Peyer's patch (tissue), 4 donors: ENCODE results near the gene CLNK. TPM values are rescaled to one million over a fixed set of nuclear protein-coding genes. Genes with fewer than 3 reads are reported as not detected.

Source experiments
- DNase-seq, 3 donors: peaks; one replicate each; pipeline ENCODE4 v3.0.0-alpha.2; 2017 to 2019
- H3K27ac ChIP-seq, 4 donors: fragments of 200-600 bp; sonication (generic); one replicate each; pipeline ENCODE4 v1.5.1; 2016 to 2019
- H3K27me3 ChIP-seq, 2 donors: fragments of 200-600 bp; sonication (generic); one replicate each; pipeline ENCODE4 v1.5.1; 2019
- H3K36me3 ChIP-seq, 3 donors: fragments of 200-600 bp; sonication (generic); one replicate each; pipeline ENCODE4 v1.5.1; 2016 to 2019
- H3K4me1 ChIP-seq, 4 donors: fragments of 200-600 bp; sonication (generic); one replicate each; pipeline ENCODE4 v1.5.1; 2016 to 2019
- H3K4me3 ChIP-seq, 4 donors: fragments of 200-600 bp; sonication (generic); 1 replicate in 3 of 4; 2 replicates in 1 of 4; pipeline ENCODE4 v1.5.1; 2016 to 2019; ENCODE audit warnings: mild to moderate bottlenecking in 1 of 4
- H3K9me3 ChIP-seq, 4 donors: fragments of 200-600 bp; sonication (generic); one replicate each; pipeline ENCODE4 v1.5.1; 2016 to 2019; ENCODE audit warnings: mild to moderate bottlenecking in 1 of 4
- POLR2A ChIP-seq, 2 donors: fragments of 450-650 bp; IDR thresholded peaks; one replicate each; pipeline ENCODE4 v1.5.1; 2017; ENCODE audit warnings: antibody characterized with exemption in 2 of 2, mild to moderate bottlenecking in 2 of 2, moderate library complexity in 2 of 2
- total RNA-seq, 4 donors: library from RNA; depleted of rRNA; stranded (reverse); fragments of >200 nt; gene quantifications; one replicate each; pipeline ENCODE4 v1.1.0, GENCODE V29; 2016
- TF ChIP-seq, protein P1 (sequence below), 6 experiments: fragments of 450-650 bp in 4 of 6; fragments of 200-600 bp in 2 of 6; sonication (generic) in 1 of 6; IDR thresholded peaks; one replicate each; pipeline ENCODE4 v1.5.1; 2017 to 2019; ENCODE audit warnings: antibody characterized with exemption in 6 of 6, mild to moderate bottlenecking in 3 of 6, moderate library complexity in 1 of 6

Gene CLNK
- total RNA-seq, 4 donors from 2014 or later: 0.13 to 4.1 TPM; not detected in 2

DNA sequence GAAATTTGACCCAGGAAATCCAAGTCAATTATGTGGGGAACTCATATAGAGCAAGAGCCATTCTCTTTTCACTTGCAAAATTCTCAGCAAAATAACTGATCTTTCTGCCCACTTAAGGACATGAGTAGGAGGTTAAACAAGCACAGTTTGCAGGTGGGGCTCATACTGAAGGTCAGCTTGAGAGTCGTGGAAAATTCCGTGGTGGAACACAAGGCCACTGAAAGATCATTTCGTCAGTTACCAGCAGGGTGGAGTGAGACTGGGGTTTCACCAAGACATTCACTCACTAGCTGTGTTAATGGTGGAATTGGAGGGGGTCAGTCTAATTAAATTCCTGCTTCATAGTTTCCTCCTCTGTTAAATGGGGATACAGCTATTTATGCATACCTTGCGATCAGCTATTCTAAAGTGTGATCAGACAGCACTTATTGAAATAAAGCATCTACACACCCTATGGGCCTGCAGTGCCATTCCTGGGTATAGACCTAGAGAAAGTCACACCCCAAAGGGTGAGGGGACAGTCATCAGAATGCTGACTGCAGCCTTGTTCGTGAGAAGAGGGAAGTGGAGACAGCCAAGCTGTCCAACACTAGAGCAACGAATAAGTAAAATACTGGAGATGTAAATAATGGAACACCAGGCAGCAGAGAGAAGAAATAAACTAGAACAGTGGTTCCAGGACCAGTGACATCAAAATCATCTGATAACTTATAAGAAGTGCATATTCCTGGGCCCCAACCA lies 42.7 kb upstream of the CLNK start:
- no peaks in the 10 kb centered on the region for H3K4me1 ChIP-seq
- DNase-seq: peak in 1 of 3 donors; percentile 32
- H3K4me3 ChIP-seq: no peak overlapping the region
- H3K9me3 ChIP-seq: no peaks in the 10 kb centered on the region
- no peaks in the 10 kb centered on the region for H3K27me3 ChIP-seq
- peak overlapping the region in 1 of 4 donors; percentile 52 for H3K27ac ChIP-seq
- no peak for TF ChIP-seq POLR2A (IDR thresholded peaks at IDR 0.05)
- TF ChIP-seq, protein P1, sequence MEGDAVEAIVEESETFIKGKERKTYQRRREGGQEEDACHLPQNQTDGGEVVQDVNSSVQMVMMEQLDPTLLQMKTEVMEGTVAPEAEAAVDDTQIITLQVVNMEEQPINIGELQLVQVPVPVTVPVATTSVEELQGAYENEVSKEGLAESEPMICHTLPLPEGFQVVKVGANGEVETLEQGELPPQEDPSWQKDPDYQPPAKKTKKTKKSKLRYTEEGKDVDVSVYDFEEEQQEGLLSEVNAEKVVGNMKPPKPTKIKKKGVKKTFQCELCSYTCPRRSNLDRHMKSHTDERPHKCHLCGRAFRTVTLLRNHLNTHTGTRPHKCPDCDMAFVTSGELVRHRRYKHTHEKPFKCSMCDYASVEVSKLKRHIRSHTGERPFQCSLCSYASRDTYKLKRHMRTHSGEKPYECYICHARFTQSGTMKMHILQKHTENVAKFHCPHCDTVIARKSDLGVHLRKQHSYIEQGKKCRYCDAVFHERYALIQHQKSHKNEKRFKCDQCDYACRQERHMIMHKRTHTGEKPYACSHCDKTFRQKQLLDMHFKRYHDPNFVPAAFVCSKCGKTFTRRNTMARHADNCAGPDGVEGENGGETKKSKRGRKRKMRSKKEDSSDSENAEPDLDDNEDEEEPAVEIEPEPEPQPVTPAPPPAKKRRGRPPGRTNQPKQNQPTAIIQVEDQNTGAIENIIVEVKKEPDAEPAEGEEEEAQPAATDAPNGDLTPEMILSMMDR (IDR thresholded peaks at IDR 0.05): no peak
- no peaks in the 10 kb centered on the region for H3K36me3 ChIP-seq

DNA sequence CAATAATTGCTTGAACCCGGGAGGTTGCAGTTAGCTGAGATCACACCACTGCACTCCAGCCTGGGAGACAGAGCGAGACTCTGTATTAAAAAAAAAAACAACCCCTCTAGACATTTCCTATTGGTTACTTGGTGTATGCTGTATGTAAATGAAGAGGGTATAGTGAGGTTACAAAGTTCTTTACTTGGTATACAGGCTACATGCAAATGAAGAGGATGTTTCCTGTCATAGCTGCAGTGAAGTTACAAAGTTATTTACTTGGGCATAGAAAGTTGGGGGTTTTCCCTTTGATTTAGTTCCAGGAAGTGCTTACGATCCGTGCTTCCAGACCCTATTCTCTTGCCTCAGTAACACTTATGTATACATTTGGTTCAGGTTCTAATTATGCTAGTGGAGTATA lies 38.4 kb upstream of the CLNK start:
- H3K9me3 ChIP-seq: no peaks in the 10 kb centered on the region
- no peak for DNase-seq
- H3K27me3 ChIP-seq: no peaks in the 10 kb centered on the region
- peak overlapping the region in 1 of 4 donors; percentile 18 for H3K27ac ChIP-seq
- no peaks in the 10 kb centered on the region for H3K36me3 ChIP-seq
- H3K4me1 ChIP-seq: no peaks in the 10 kb centered on the region
- TF ChIP-seq, protein P1 (IDR thresholded peaks at IDR 0.05): no peak
- no peak for TF ChIP-seq POLR2A (IDR thresholded peaks at IDR 0.05)
- H3K4me3 ChIP-seq: no peak overlapping the region

DNA sequence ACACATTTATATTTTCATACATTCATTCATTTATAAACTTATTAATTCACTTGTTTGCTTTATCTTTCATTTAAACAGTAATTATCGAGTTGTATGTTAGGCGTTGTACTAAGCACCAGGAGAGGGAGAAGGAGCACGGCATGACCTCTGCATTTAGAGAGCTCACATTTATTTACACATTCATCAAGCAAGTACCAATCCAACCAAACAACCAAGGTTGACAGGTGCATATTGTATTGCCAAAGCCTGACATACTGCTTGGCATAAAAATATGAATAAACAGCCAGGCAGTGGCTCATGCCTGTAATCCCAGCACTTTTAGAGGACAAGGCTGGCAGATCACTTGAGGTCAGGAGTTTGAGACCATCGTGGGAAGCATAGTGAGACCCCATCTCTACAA lies 37.0 kb upstream of the CLNK start:
- H3K4me1 ChIP-seq: no peaks in the 10 kb centered on the region
- no peaks in the 10 kb centered on the region for H3K27me3 ChIP-seq
- H3K36me3 ChIP-seq: no peaks in the 10 kb centered on the region
- TF ChIP-seq POLR2A (IDR thresholded peaks at IDR 0.05): no peak
- TF ChIP-seq, protein P1 (IDR thresholded peaks at IDR 0.05): no peak
- no peaks in the 10 kb centered on the region for H3K9me3 ChIP-seq
- no peak overlapping the region for H3K4me3 ChIP-seq
- H3K27ac ChIP-seq: peak overlapping the region in 1 of 4 donors; percentile 32
- DNase-seq: no peak

DNA sequence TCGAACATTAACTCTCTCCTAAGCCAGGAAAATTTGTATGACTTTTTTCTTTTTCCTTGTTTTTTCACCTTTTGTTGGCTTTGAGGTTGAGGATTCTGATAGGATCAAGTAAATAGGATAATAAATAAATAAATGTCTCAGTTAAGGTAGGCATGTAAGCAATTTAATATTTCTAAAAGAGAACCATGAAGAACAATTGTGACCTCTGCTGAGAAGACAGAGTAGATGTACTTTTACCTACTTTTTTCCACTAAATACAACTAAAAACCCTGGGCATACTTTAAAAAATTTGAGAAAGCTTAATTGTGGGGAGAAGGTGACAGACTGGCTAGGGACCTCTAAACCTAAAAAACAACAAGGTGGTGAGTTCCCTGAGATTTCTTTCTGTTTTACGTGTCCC lies 31.6 kb upstream of the CLNK start:
- Histone ChIP-seq H3K27me3 (no peaks in the 10 kb centered on the region), H3K4me1 (no peaks in the 10 kb centered on the region), H3K27ac (no peak overlapping the region), H3K9me3 (no peaks in the 10 kb centered on the region), H3K36me3 (no peaks in the 10 kb centered on the region), H3K4me3 (no peak overlapping the region)
- no peak for DNase-seq
- TF ChIP-seq, protein P1 (IDR thresholded peaks at IDR 0.05): no peak
- no peak for TF ChIP-seq POLR2A (IDR thresholded peaks at IDR 0.05)

DNA sequence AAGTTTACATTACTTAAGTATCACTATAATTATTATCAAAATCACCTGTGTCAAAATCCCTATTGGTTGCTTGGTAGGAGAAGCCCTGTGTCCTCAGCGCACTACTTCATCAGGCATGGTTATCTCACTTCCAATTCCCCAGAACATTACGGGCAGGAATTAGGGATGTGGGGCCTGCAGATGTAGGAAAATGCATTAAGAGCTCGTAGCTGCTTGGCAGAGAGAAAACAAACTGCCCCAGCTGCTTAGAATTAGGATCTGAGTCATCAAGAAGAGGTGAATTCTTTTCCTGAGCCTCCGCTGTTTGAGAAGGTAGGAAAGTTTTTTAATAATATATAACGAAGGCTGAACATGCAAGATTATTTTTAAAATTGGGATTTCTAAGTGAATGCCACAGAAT lies 31.1 kb upstream of the CLNK start:
- Histone ChIP-seq H3K27ac (no peak overlapping the region), H3K36me3 (no peaks in the 10 kb centered on the region), H3K27me3 (no peaks in the 10 kb centered on the region), H3K9me3 (no peaks in the 10 kb centered on the region), H3K4me1 (no peaks in the 10 kb centered on the region), H3K4me3 (no peak overlapping the region)
- no peak for TF ChIP-seq POLR2A (IDR thresholded peaks at IDR 0.05)
- TF ChIP-seq, protein P1 (IDR thresholded peaks at IDR 0.05): no peak
- DNase-seq: no peak
